Suprapubic skin (tissue), 3 donors: ENCODE measurements around the gene ATPAF1.

Experiments used
- CTCF ChIP-seq, 2 donors: fragments of 200-600 bp in 1 of 2; fragments of 450-650 bp in 1 of 2; sonication (generic) in 1 of 2; IDR thresholded peaks; one replicate each; pipeline ENCODE4 v1.5.1; 2016 to 2019; ENCODE audit warnings: antibody characterized with exemption in 2 of 2, mild to moderate bottlenecking in 1 of 2, moderate library complexity in 1 of 2
- POLR2A ChIP-seq, 2 donors: fragments of 450-650 bp; IDR thresholded peaks; one replicate each; pipeline ENCODE4 v1.6.1; 2017; ENCODE audit warnings: antibody characterized with exemption in 2 of 2, mild to moderate bottlenecking in 2 of 2, moderate library complexity in 2 of 2

- TF ChIP-seq CTCF (IDR thresholded peaks at IDR 0.05) (no peak), POLR2A (IDR thresholded peaks at IDR 0.05) (no peak)
Observed at GRCh38 chr1:46617833-46618232, 50.3 kb downstream of the ATPAF1 start.
